Activated T-helper 1 cell treated with anti-CD3 and anti-CD28 coated beads, Interleukin-2, amount 50 U/mL, for 16 hours (primary cell): ENCODE measurements around the gene MTNR1A.
"Not testable (repeated sequence)": the region's sequence is repeated elsewhere in the genome, so short reads cannot be mapped to it uniquely, and the experiment has no call there.

Source experiments
- DNase-seq, 2 donors: peaks; one replicate each; pipeline ENCODE4 v3.0.0-alpha.2; 2020; ENCODE audit warnings: low read depth in 1 of 2, low spot score in 1 of 2

Gene MTNR1A

DNA sequence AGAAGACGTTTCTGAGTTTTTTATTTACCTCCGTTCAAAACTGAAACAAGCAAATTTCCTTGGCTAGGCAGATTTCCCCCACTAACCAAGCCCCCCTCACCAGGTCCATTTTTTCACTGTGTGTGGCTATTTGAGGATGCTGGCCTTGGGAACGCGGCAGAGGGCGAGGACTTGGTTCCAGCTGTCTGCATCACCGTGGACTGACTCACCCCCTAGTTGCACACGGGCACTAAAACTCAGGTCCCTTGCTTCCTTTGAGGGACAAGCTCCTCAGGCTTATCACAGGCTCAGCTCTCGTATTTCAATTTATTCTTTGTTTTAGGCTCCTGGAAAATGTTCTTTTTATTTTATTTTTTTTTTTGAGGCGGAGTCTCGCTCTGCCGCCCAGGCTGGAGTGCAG lies 8.4 kb upstream of the MTNR1A start:
- no peak for DNase-seq

DNA sequence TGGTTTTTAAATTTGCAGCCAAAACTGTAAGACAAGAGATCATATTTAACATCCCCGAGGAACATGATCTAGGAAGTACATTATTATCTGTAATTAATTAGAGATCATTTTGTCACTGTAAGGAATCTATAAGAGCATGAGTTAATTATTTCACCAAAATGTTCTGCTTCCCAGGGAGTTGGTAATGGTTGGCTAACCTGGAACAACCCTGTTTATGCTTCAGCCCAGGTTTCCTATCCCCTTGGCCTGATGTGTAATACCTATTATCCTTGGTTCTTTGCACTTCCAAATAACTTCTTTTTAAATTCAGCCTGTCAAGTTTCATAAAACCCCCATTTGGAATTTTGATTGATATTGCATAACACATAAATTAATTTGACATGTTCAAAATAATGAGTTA lies 6.4 kb upstream of the MTNR1A start:
- no peak for DNase-seq

DNA sequence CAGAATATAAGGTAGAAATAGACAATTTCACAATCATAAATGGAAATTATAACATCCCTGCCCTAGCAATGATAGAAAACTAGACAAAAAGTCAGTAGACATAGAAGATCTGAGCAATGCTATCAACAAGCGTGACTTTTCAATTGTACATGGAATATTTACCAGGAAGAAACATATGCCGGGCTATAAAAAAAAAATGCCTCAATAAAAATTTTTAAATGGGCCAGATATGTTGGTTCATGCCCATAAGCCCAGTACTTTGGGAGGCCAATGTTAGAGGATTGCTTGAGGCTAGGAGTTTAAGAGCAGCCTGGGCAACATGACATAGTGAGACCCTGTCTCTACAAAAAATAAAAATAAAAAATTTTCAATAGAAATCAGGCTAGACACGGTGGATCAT lies 5.3 kb upstream of the MTNR1A start:
- DNase-seq, result no peak

DNA sequence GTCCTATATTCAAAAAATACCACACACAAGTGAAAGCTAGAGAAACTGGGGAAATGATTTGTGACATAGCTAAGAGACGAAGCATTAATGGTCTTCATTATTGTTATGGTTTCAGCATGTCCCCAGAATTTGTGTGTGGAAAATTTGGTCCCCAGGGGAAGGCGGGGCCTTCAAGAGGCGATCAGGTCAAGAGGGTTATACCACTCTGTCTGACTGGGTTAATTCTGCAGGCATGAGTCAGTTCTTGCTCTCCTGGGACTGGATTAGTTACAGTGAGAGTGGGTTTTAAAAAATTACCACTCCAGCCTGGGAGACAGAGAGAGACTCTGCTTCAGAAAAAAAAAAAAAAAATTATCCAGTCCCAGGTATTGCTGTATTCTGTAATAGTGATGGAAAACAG lies 2.1 kb upstream of the MTNR1A start:
- DNase-seq, result no peak

DNA sequence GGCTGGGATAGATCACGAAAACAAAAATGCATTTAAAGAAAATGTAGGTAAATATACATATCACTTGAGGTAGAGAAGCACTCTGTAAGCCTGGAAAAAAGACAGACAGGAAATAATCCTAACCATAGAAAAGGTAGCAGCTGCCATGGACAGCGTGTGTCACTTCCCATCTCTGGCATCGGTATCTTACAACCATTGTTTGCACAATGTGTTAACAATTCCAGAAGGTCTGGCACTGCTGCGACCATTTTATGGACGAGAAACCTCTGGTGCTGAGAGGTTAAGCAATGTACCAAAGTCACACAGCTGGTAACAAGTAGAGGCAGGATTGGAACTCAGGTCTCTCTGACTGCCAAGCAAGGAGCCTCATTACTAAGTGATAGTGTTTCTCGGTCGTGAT lies 1.7 kb upstream of the MTNR1A start:
- no peak for DNase-seq

DNA sequence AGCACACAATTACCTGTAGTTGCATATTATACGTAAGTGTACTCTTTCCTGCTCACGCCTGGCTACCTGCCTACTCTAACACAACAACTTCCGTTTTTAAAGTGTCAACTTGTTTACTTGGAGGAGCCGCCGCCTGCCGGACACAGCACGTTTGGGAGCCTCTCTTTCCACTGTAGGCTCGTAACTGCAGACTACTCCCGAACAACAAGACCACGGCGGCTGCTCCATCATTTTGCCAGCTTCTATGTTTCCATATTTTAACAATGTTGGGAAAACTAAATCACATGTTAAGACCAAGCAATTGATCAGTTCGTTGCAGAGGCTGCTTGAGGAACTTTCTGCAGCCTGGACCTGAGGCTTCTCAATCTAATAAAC lies 841 bp downstream of the MTNR1A start:
- DNase-seq, result no peak

DNA sequence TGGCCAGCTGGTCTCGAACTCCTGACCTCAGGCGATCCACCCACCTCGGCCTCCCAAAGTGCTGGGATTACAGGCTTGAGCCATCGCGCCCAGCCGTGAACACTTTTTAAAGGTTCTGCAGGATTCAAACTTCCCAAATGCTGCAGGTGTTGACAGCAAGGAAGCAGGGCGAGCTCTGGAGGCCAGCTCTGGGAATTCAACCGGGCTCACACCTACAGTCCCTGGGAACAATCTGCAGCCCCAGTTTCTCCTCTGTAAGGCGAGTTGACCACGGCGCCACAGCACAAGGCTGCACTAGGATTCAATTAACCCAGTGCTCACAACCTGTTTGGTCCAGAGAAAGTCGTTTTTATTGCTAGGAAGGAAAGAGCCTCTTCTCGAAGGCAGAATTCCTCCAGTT lies 1.6 kb downstream of the MTNR1A start:
- DNase-seq, result no peak

DNA sequence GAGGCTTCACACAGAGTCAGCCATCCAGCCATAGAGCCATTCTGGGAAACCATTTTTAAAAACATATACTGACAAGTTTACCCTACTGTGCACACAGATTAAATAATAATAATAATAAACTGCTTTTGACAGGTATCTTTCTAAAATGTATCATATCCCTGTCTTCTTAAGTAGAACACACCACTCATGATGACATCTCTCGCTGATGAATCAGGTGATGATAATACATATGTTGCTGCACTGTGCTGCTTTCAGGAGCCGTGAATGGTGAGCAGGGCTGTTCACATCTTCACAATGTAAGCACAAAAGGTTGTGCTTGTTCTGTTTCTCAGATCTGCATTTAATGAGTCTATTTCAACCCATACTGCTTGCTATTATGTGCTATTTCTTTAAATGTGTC lies 3.5 kb downstream of the MTNR1A start:
- DNase-seq, result no peak

- DNase-seq, result no peak
These were observed 9.9 kb downstream of the MTNR1A start for GRCh38 chr4:186545436-186545835.

DNA sequence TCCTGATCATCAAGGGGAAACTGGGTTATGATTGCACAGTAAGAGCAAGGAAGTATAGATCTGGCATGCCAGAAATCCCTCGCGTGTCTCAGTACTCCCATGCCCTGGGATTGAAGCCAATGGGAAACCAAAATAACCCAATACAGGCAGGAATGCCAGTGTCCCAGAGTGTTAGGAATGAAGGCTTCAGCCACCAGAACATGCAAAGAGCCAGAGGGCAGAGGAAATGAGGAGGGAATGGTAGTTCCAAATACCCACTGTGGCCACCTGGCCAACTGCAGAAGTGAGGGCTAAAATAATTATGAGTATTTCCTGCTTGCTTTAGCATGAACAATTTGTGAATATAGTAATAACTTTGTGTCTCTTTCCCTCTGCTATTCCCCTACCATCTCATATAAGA lies 12.2 kb downstream of the MTNR1A start:
- DNase-seq, result no peak

DNA sequence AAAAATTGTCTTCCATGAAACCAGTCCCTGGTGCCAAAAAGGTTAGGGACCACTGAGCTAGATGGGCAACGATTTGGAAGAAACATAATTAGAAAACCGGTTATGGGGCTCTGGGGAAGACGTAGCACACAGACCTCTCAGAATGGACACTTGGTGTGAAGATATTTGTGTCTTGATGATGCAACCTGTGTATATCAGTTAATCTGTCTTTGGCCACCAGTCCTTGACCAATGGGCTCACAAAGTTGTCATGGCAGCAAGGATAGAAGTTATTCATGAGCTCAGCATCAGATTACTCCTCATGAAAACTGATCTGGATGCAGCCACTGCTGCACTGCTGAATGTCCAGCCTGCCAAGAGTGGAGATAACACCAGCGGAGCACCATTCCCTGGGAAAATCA lies 13.6 kb downstream of the MTNR1A start:
- DNase-seq, result no peak

GRCh38 chr4:186537843-186538521 lies 17.4 kb downstream of the MTNR1A start:
- DNase-seq, result no peak

DNA sequence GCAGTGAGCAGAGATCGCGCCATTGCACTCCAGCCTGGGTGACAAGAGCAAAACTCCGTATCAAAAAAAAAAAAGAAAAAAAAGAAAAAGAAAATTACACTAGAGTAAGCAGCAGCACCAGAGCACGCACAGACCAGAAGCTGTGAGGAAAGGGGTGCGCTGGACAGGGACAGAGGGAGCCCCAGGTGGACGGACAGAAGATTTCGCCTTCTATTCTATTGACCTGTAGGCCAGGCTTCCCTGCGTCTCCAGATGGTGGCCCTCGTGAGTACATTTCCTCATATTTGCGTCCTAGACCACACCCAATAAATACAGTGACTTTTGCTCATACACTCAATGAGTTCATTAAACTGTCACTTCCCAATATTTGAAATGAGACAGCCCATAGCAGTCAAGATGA lies 19.1 kb downstream of the MTNR1A start:
- DNase-seq, result no peak

DNA sequence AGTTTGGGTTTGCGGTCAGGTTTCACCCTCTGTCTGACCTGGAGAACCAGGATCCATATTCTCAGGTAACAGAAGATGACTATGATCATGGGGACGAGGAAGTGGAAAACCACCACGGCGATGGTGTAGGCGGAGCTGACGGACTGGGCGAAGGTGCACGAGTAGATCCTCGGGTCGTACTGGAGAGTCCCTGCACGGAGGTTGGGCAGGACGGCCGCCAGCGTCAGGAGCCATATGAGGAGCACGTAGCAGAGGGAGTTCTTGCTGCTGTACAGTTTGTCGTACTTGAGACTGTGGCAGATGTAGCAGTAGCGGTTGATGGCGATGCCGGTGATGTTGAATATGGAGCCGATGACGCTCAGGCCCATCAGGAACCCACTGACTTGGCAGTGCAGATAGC lies 21.3 kb downstream of the MTNR1A start:
- DNase-seq, result no peak

GRCh38 chr4:186523927-186524326 lies 31.4 kb downstream of the MTNR1A start:
- DNase-seq, result not testable (repeated sequence)

- no peak for DNase-seq
These were observed 39.1 kb downstream of the MTNR1A start for GRCh38 chr4:186516287-186516686.

DNA sequence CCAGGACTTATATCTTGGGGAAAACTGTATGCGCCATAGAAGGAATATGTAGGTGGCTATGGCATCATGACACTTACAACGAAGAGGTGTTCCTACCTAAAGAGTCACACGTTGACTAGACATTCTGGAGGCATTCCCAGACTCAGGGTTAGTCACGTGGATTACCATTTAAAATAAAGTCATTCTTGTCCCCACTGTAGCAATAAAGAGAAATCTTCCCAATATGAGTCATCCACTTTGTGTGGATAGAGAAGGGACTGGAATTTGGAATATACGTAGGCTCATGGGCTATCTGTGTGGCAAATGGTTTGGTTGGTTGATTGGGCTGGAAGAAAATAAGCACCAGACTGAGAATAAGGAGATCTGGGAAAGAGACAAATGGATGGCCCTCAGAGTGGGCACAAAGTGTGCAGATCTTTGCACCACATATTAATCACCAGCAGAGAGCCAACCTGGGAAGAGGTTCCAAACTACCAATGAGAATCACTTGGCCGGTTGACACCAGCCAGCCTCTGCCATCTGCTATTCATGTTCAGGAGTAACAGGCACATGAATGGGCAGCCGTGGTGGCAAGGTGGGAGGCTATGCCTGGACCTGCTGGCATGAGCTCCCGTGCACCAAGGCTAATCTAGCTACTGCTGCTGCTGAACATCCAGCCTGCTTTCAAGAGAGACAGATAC lies 41.0 kb downstream of the MTNR1A start:
- no peak for DNase-seq

DNA sequence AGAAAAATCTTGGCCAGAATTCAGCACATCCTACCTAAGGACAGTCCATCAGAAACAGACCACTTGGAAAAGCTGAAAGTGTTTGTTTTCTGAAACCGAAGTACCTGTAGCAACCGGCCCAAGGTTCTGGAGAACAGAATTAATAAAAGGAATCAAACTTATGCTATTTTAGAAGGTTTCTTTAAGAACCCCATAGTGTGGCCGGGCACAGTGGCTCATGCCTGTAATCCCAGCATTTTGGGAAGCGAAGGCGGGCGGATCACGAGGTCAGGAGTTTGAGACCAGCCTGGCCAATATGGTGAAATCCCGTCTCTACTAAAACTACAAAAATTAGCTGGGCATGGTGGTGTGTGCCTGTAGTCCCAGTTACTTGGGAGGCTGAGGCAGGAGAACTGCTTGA lies 50.6 kb downstream of the MTNR1A start:
- not testable (repeated sequence) for DNase-seq

GRCh38 chr4:186502231-186502630 lies 53.1 kb downstream of the MTNR1A start:
- DNase-seq, result no peak

- no peak for DNase-seq
These were observed 53.8 kb downstream of the MTNR1A start for GRCh38 chr4:186501554-186501953.

- DNase-seq, result no peak
These were observed 54.6 kb downstream of the MTNR1A start for GRCh38 chr4:186500721-186501304.

GRCh38 chr4:186499467-186499866 lies 55.9 kb downstream of the MTNR1A start:
- no peak for DNase-seq

DNA sequence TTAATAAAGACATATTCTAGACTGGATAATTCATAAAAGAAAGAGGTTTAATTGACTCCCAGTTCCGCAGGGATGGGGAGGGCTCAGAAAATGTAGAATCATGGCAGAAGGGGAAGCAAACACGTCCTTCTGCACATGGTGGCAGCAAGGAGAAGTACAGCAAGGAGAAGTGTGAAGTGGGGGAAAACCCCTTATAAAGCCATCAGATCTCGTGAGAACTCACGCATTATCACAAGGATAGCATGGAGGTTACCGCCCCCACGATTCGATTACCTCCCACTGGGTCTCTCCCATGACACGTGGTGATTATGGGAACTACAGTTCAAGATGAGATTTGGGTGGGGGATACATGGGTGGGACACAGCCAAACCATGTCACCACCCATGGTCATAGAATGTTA lies 58.3 kb downstream of the MTNR1A start:
- DNase-seq, result no peak
